NCI-H2227 (cell line): ENCODE results near the gene GALNT5.
"Not testable (repeated sequence)": the region's sequence is repeated elsewhere in the genome, so short reads cannot be mapped to it uniquely, and the experiment has no call there.

Experiments
- DNase-seq: peaks from one replicate; lab custom pipeline; 2025; ENCODE audit not compliant: unreplicated experiment; lab: John Stamatoyannopoulos, UW

GALNT5 gene

GRCh38 chr2:157257312-157258252, at the start of gene GALNT5:
Gene GALNT5, plus strand, starts transcription at chr2:157257705. Its CDS starts 378 bp downstream, at chr2:157258083.
- DNase-seq, result peak; percentile 66

- no peak for DNase-seq
Observed at GRCh38 chr2:157216286-157216965, 41.1 kb upstream of the GALNT5 start.

- no peak for DNase-seq
Observed at GRCh38 chr2:157217409-157217808, 40.1 kb upstream of the GALNT5 start.

GRCh38 chr2:157218911-157219310, 38.6 kb upstream of the GALNT5 start:
- DNase-seq, result no peak

GRCh38 chr2:157220502-157220901, 37.0 kb upstream of the GALNT5 start:
- DNase-seq, result no peak

- DNase-seq, result no peak
Observed at GRCh38 chr2:157221394-157221988, 36.0 kb upstream of the GALNT5 start.

- DNase-seq, result no peak
Observed at GRCh38 chr2:157223624-157224205, 33.8 kb upstream of the GALNT5 start.

- DNase-seq, result not testable (repeated sequence)
Observed at GRCh38 chr2:157224448-157224847, 33.1 kb upstream of the GALNT5 start.

- DNase-seq, result no peak
Observed at GRCh38 chr2:157227592-157227991, 29.9 kb upstream of the GALNT5 start.

- no peak for DNase-seq
Observed at GRCh38 chr2:157228946-157229345, 28.6 kb upstream of the GALNT5 start.

GRCh38 chr2:157229572-157229971, 27.9 kb upstream of the GALNT5 start:
- DNase-seq, result no peak

- DNase-seq, result no peak
Observed at GRCh38 chr2:157231476-157231875, 26.0 kb upstream of the GALNT5 start.

- no peak for DNase-seq
Observed at GRCh38 chr2:157233506-157233905, 24.0 kb upstream of the GALNT5 start.

GRCh38 chr2:157236404-157236803, 21.1 kb upstream of the GALNT5 start:
- no peak for DNase-seq

GRCh38 chr2:157238296-157238695, 19.2 kb upstream of the GALNT5 start:
- no peak for DNase-seq

- no peak for DNase-seq
Observed at GRCh38 chr2:157244691-157245090, 12.8 kb upstream of the GALNT5 start.

- DNase-seq, result no peak
Observed at GRCh38 chr2:157245144-157245840, 12.2 kb upstream of the GALNT5 start.

- no peak for DNase-seq
Observed at GRCh38 chr2:157245846-157246764, 11.4 kb upstream of the GALNT5 start.

- no peak for DNase-seq
Observed at GRCh38 chr2:157246765-157247407, 10.6 kb upstream of the GALNT5 start.
